GM12878 (cell line): ENCODE measurements around the gene DIAPH2. TPM values are rescaled to one million over a fixed set of nuclear protein-coding genes. Genes with fewer than 3 reads are reported as not detected.
A peak's percentile ranks its signal among the peaks of the same experiment; 100 is the strongest.

Experiments
- ATAC-seq: fragments of 200-7000 bp; cut with Tn5 transposase; 3 replicates; pipeline ENCODE4 v1.9.1; 2020; ENCODE audit warnings: mild to moderate bottlenecking, moderate library complexity
- BruUV-seq: library from RNA; stranded (reverse); fragments of 400-500 nt; replicated peaks from 2 replicates; lab custom pipeline; 2021; lab: Mats Ljungman, UMichigan
- CTCF ChIA-PET: fragments of 300-600 bp; sonication (Branson Sonifier 250); formaldehyde crosslinking; extraction: SDS; loops from one replicate; lab custom pipeline; 2021; ENCODE audit warnings: inconsistent platforms; lab: Yijun Ruan, JAX
- POLR2A ChIA-PET: fragments of 350-600 bp; formaldehyde crosslinking; extraction: SDS; loops from one replicate; lab custom pipeline; 2021; ENCODE audit warnings: inconsistent platforms; lab: Charles Lee
- RAD21 ChIA-PET: fragments of 300-600 bp; sonication (Branson Sonifier 250); formaldehyde crosslinking; loops from one replicate; lab custom pipeline; 2023; ENCODE audit warnings: antibody characterized with exemption; ENCODE audit not compliant: unreplicated experiment; lab: Charles Lee
- SMC1A ChIA-PET: fragments of 300-600 bp; sonication (Branson Sonifier 250); formaldehyde crosslinking; loops from one replicate; lab custom pipeline; 2023; ENCODE audit not compliant: unreplicated experiment, uncharacterized antibody; lab: Charles Lee
- DNase-seq: peaks from one replicate; pipeline ENCODE4 v3.0.0-alpha.2; 2011; ENCODE audit warnings: low read depth, low spot score
- FAIRE-seq: peaks from 3 replicates; lab custom pipeline; 2011; peaks lifted over from hg19 to GRCh38; lab: Jason Lieb, UNC
- H2AFZ ChIP-seq: 2 replicates; pipeline ENCODE4 v1.6.0; 2011; ENCODE audit warnings: low read depth, low read length, control low read depth; ENCODE audit not compliant: control insufficient read depth
- H3K27ac ChIP-seq: 2 replicates; pipeline ENCODE4 v1.5.1; 2011; ENCODE audit warnings: control low read depth; ENCODE audit not compliant: control insufficient read depth, insufficient read depth
- H3K27me3 ChIP-seq, 2 experiments: replicated peaks in 1 of 2; 2 replicates each; pipeline versions ENCODE4 v1.6.0 to v1.6.1; 2011; ENCODE audit warnings: low read length in 1 of 2; ENCODE audit not compliant: control insufficient read depth in 2 of 2, insufficient read depth in 2 of 2
- H3K36me3 ChIP-seq, 2 experiments: 2 replicates each; pipeline ENCODE4 v1.5.1; 2011; ENCODE audit warnings: low read length in 1 of 2; ENCODE audit not compliant: control insufficient read depth in 2 of 2, insufficient read depth in 2 of 2
- H3K4me1 ChIP-seq: 2 replicates; pipeline ENCODE4 v1.6.1; 2011; ENCODE audit warnings: mild to moderate bottlenecking, low read length, moderate library complexity, mixed read lengths; ENCODE audit not compliant: control insufficient read depth, insufficient read depth
- H3K4me2 ChIP-seq: 2 replicates; pipeline ENCODE4 v1.6.0; 2011; ENCODE audit warnings: control low read depth; ENCODE audit not compliant: control insufficient read depth, insufficient read depth
- H3K4me3 ChIP-seq: fragments of 200-600 bp; sonication (generic); 2 replicates; pipeline ENCODE4 v1.5.1; 2016
- H3K79me2 ChIP-seq: 2 replicates; pipeline ENCODE4 v1.6.0; 2011; ENCODE audit warnings: low read length; ENCODE audit not compliant: control insufficient read depth, insufficient read depth
- H3K9ac ChIP-seq: 2 replicates; pipeline ENCODE4 v1.8.0; 2011; ENCODE audit warnings: low read length, control low read depth, mixed read lengths; ENCODE audit not compliant: control insufficient read depth, insufficient read depth
- H3K9me3 ChIP-seq: replicated peaks from 3 replicates; pipeline ENCODE4 v1.5.1; 2011; ENCODE audit warnings: mild to moderate bottlenecking, low read length; ENCODE audit not compliant: control insufficient read depth, insufficient read depth
- H4K20me1 ChIP-seq: 2 replicates; pipeline ENCODE4 v1.6.0; 2011; ENCODE audit not compliant: control insufficient read depth, insufficient read depth
- BACH1 ChIP-seq: fragments of 450-650 bp; IDR thresholded peaks from 2 replicates; pipeline ENCODE4 v1.6.1; 2017; ENCODE audit warnings: mild to moderate bottlenecking, borderline replicate concordance
- HCFC1 ChIP-seq: fragments of 150-350 bp; IDR thresholded peaks from 2 replicates; pipeline ENCODE4 v1.6.1; 2014; ENCODE audit warnings: low read length
- HDAC2 ChIP-seq: fragments of 200-600 bp; sonication (generic); IDR thresholded peaks from 2 replicates; pipeline ENCODE4 v1.6.1; 2017
- IRF4 ChIP-seq: IDR thresholded peaks from 2 replicates; pipeline ENCODE4 v1.6.1; 2011; ENCODE audit warnings: low read depth, low read length
- MTA2 ChIP-seq: fragments of 450-650 bp; IDR thresholded peaks from 2 replicates; pipeline ENCODE4 v1.6.1; 2016; ENCODE audit warnings: low read depth, mild to moderate bottlenecking, moderate library complexity
- NFYA ChIP-seq: IDR thresholded peaks from 2 replicates; pipeline ENCODE4 v1.6.1; 2011; ENCODE audit warnings: low read depth, mild to moderate bottlenecking, low read length, improper control_type of control experiment, borderline replicate concordance
- NR2C1 ChIP-seq: fragments of 450-650 bp; IDR thresholded peaks from 2 replicates; pipeline ENCODE4 v1.6.1; 2017; ENCODE audit warnings: antibody characterized with exemption, mild to moderate bottlenecking, moderate library complexity
- RAD21 ChIP-seq: IDR thresholded peaks from 2 replicates; pipeline ENCODE4 v1.6.1; 2011; ENCODE audit warnings: mild to moderate bottlenecking, low read depth, low read length, moderate library complexity; ENCODE audit not compliant: insufficient read depth
- RELA ChIP-seq: fragments of 450-650 bp; IDR thresholded peaks from 2 replicates; pipeline ENCODE4 v1.8.0; 2014; ENCODE audit warnings: borderline replicate concordance; ENCODE audit not compliant: partially characterized antibody
- SMAD1 ChIP-seq: fragments of 450-650 bp; IDR thresholded peaks from 2 replicates; pipeline ENCODE4 v1.6.1; 2018; ENCODE audit warnings: mild to moderate bottlenecking, low read depth; ENCODE audit not compliant: partially characterized antibody
- SMARCA5 ChIP-seq: fragments of 450-650 bp; IDR thresholded peaks from 2 replicates; pipeline ENCODE4 v1.6.1; 2017; ENCODE audit warnings: mild to moderate bottlenecking
- ZNF207 ChIP-seq: fragments of 450-650 bp; IDR thresholded peaks from 2 replicates; pipeline ENCODE4 v1.6.1; 2014; ENCODE audit warnings: antibody characterized with exemption, mild to moderate bottlenecking, borderline replicate concordance
- WGBS: methylation state at CpG from one replicate; pipeline ENCODE4 v1.1.6; 2016; ENCODE audit warnings: low lambda C conversion rate; ENCODE audit not compliant: insufficient replicate concordance, insufficient coverage; ENCODE audit errors: missing lambda C conversion rate; 5-methylcytosine and 5-hydroxymethylcytosine counted together
- in situ Hi-C: fragments of 300-500 bp; cut with MboI; formaldehyde crosslinking; loops from 9 replicates; pipeline ENCODE4 v1.14.3; 2018; ENCODE audit warnings: mixed read lengths
- intact Hi-C: fragments of 100-400 bp; cut with micrococcal nuclease; formaldehyde crosslinking; loops from one replicate; pipeline ENCODE4 v1.14.2; 2022; ENCODE audit not compliant: unreplicated experiment
- polyA plus RNA-seq, 11 experiments: library from polyadenylated mRNA; depleted of rRNA in 4 of 11; unstranded in 6 of 11; stranded (reverse) in 5 of 11; fragments of >200 nt; fragmentation: Nextera tagmentation in 4 of 11; fragmentation: Illumina TruSeq in 1 of 11; extraction: Ambion mirVana in 4 of 11; extraction: Trizol in 1 of 11; gene quantifications; 1 replicate in 1 of 11; 2 replicates in 10 of 11; pipeline versions ENCODE4 v1.2.1 to v1.2.3, GENCODE V29; 2011 to 2016; ENCODE audit warnings: inconsistent platforms in 2 of 11, missing spikeins in 2 of 11, low read depth in 1 of 11
- total RNA-seq, 4 experiments: library from RNA; depleted of rRNA in 3 of 4; stranded (reverse); fragments of >200 nt in 3 of 4; fragmentation: Illumina TruSeq in 1 of 4; extraction: Trizol in 1 of 4; gene quantifications; 2 replicates each; pipeline versions ENCODE4 v1.2.1 to v1.2.3, GENCODE V29; 2013 to 2021
- TF ChIP-seq, protein P1 (sequence below): IDR thresholded peaks from 2 replicates; pipeline ENCODE4 v1.6.1; 2012; ENCODE audit warnings: low read length, inconsistent platforms

DIAPH2 gene
- total and polyA plus RNA-seq, 10 of the 15 experiments (the other 5 are each of a cell fraction or from before 2014, with no cell fraction given): 2.2 to 16.6 (median 8.8) TPM

DNA sequence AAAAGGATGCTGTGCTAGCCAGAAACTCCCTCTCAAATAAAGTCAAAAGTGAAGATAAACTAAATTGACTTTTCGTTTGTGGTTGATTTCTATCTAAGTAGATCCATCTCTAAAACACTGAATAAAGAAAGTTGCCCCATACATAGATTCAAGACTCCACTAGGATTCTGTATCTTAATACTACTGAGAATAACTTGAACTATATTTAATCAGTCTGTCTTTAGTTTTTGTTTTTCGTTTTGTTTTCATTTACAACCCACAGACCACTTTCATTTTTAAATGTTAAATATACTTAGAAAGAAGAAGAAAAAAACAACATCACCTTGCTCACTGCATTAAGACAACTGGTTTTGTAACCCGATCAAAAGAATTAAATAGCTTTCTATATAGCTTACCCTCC, 854.1 kb downstream of the DIAPH2 start:
- no peak overlapping the region for H3K9ac ChIP-seq
- no peak overlapping the region for H3K4me3 ChIP-seq
- H4K20me1 ChIP-seq: no peaks in the 10 kb centered on the region
- H2AFZ ChIP-seq: no peak overlapping the region
- no peaks in the 10 kb centered on the region for H3K79me2 ChIP-seq
- WGBS: 23% methylated on average over 3 of the region's 3 CpGs
- no TSS peak for BruUV-seq
- no peak for TF ChIP-seq SMARCA5
- no peak for TF ChIP-seq BACH1
- no peak for TF ChIP-seq HCFC1
- no peak for TF ChIP-seq IRF4
- TF ChIP-seq HDAC2: no peak
- no peak for TF ChIP-seq SMAD1
- no peak for TF ChIP-seq RELA
- no peak for TF ChIP-seq ZNF207
- no peak for TF ChIP-seq NR2C1
- no peak for TF ChIP-seq RAD21
- no peak for TF ChIP-seq NFYA
- TF ChIP-seq, protein P1, sequence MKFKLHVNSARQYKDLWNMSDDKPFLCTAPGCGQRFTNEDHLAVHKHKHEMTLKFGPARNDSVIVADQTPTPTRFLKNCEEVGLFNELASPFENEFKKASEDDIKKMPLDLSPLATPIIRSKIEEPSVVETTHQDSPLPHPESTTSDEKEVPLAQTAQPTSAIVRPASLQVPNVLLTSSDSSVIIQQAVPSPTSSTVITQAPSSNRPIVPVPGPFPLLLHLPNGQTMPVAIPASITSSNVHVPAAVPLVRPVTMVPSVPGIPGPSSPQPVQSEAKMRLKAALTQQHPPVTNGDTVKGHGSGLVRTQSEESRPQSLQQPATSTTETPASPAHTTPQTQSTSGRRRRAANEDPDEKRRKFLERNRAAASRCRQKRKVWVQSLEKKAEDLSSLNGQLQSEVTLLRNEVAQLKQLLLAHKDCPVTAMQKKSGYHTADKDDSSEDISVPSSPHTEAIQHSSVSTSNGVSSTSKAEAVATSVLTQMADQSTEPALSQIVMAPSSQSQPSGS: no peak
- no peak for TF ChIP-seq MTA2
- ChIA-PET CTCF (no interaction called here), RAD21 (no interaction called here), POLR2A (no interaction called here), SMC1A (interaction anchor here (0.7 to 1.3 kb wide), 2 partner anchors 9 to 627 kb away, joined by 3 read pairs; no protein-coding TSS in a partner anchor)
- in situ Hi-C loops: no loop called here
- ATAC-seq (no peak), DNase-seq (no peak), FAIRE-seq (peak; percentile 23)
- H3K4me2 ChIP-seq: no peak overlapping the region
- no peak overlapping the region for H3K27ac ChIP-seq
- H3K9me3 ChIP-seq: no peaks in the 10 kb centered on the region
- intact Hi-C loops: no loop called here
- no peaks in the 10 kb centered on the region for H3K4me1 ChIP-seq
- no peaks in the 10 kb centered on the region for H3K27me3 ChIP-seq
- no peaks in the 10 kb centered on the region for H3K36me3 ChIP-seq
